Activated T-helper 2 cell treated with anti-CD3 and anti-CD28 coated beads, Interferon-gamma antibody, Interleukin-2, Interleukin-4, amounts not matched to agents 10 μg/mL and 5 μg/mL and 100 μg/mL, durations not matched to agents 14 hours and 24 hours and 36 hours (primary cell): ENCODE measurements around the gene PDZRN3. TPM values are rescaled to one million over a fixed set of nuclear protein-coding genes. Genes with fewer than 3 reads are reported as not detected.
"Not testable (repeated sequence)": the region's sequence is repeated elsewhere in the genome, so short reads cannot be mapped to it uniquely, and the experiment has no call there.

ENCODE experiments used
- DNase-seq: peaks from one replicate; pipeline ENCODE4 v3.0.0; 2021; ENCODE audit warnings: low spot score
- H3K27ac Mint-ChIP-seq: one replicate; pipeline ENCODE4 v1.8.0; 2021; ENCODE audit warnings: mixed read lengths
- H3K27me3 Mint-ChIP-seq: one replicate; pipeline ENCODE4 v1.8.0; 2021; ENCODE audit warnings: low read depth, mixed read lengths
- H3K36me3 Mint-ChIP-seq: one replicate; pipeline ENCODE4 v1.8.0; 2021; ENCODE audit warnings: low read depth, mixed read lengths
- H3K4me1 Mint-ChIP-seq: one replicate; pipeline ENCODE4 v1.8.0; 2021; ENCODE audit warnings: low read depth, mixed read lengths
- H3K4me3 Mint-ChIP-seq: one replicate; pipeline ENCODE4 v1.8.0; 2021; ENCODE audit warnings: low read depth, mild to moderate bottlenecking, moderate library complexity, mixed read lengths
- H3K9me3 Mint-ChIP-seq: one replicate; pipeline ENCODE4 v1.8.0; 2021; ENCODE audit warnings: mixed read lengths
- intact Hi-C: fragments of 100-400 bp; cut with micrococcal nuclease; formaldehyde crosslinking; loops from one replicate; pipeline ENCODE4 v1.15.1; 2023
- total RNA-seq: library from RNA; stranded (reverse); gene quantifications from 2 replicates; pipeline ENCODE4 v1.2.3, GENCODE V29; 2022

PDZRN3 gene
- total RNA-seq, 1 donor from 2014 or later, result not detected

GRCh38 chr3:73478858-73479257 is 145.9 kb downstream of the PDZRN3 start:
- Mint-ChIP-seq H3K36me3 (no peaks in the 10 kb centered on the region), H3K9me3 (peaks cover 4% of the 10 kb centered on the region), H3K27me3 (peaks cover 15% of the 10 kb centered on the region), H3K4me3 (no peak overlapping the region), H3K27ac (no peak overlapping the region), H3K4me1 (peaks cover 3% of the 10 kb centered on the region)
- no peak for DNase-seq
- intact Hi-C loops, result no loop called here

GRCh38 chr3:73475717-73476116 is 149.0 kb downstream of the PDZRN3 start:
- peaks cover 4% of the 10 kb centered on the region for H3K9me3 Mint-ChIP-seq
- intact Hi-C loops, result no loop called here
- H3K4me1 Mint-ChIP-seq, result peaks cover 3% of the 10 kb centered on the region
- H3K36me3 Mint-ChIP-seq, result no peaks in the 10 kb centered on the region
- no peak overlapping the region for H3K4me3 Mint-ChIP-seq
- no peak for DNase-seq
- H3K27ac Mint-ChIP-seq, result no peak overlapping the region
- peaks cover 21% of the 10 kb centered on the region for H3K27me3 Mint-ChIP-seq

GRCh38 chr3:73475175-73475574 is 149.6 kb downstream of the PDZRN3 start:
- Mint-ChIP-seq H3K27me3 (peaks cover 21% of the 10 kb centered on the region), H3K9me3 (peaks cover 4% of the 10 kb centered on the region), H3K27ac (no peak overlapping the region), H3K4me3 (no peak overlapping the region), H3K4me1 (peaks cover 3% of the 10 kb centered on the region), H3K36me3 (no peaks in the 10 kb centered on the region)
- intact Hi-C loops, result no loop called here
- DNase-seq, result no peak

- DNase-seq, result no peak
- Mint-ChIP-seq H3K4me3 (no peak overlapping the region), H3K9me3 (peaks cover 4% of the 10 kb centered on the region), H3K27me3 (peaks cover 21% of the 10 kb centered on the region), H3K27ac (no peak overlapping the region), H3K36me3 (no peaks in the 10 kb centered on the region), H3K4me1 (peaks cover 3% of the 10 kb centered on the region)
- intact Hi-C loops, result no loop called here
Measured at GRCh38 chr3:73474619-73475018, 150.1 kb downstream of the PDZRN3 start.

- peaks cover 4% of the 10 kb centered on the region for H3K9me3 Mint-ChIP-seq
- no peaks in the 10 kb centered on the region for H3K36me3 Mint-ChIP-seq
- no peak overlapping the region for H3K27ac Mint-ChIP-seq
- intact Hi-C loops, result no loop called here
- peaks cover 21% of the 10 kb centered on the region for H3K27me3 Mint-ChIP-seq
- H3K4me1 Mint-ChIP-seq, result peaks cover 3% of the 10 kb centered on the region
- no peak overlapping the region for H3K4me3 Mint-ChIP-seq
- no peak for DNase-seq
Measured at GRCh38 chr3:73473898-73474416, 150.8 kb downstream of the PDZRN3 start.

- Mint-ChIP-seq H3K27ac (no peak overlapping the region), H3K4me1 (peaks cover 3% of the 10 kb centered on the region), H3K4me3 (no peak overlapping the region), H3K36me3 (no peaks in the 10 kb centered on the region), H3K9me3 (peaks cover 4% of the 10 kb centered on the region), H3K27me3 (peaks cover 21% of the 10 kb centered on the region)
- intact Hi-C loops, result no loop called here
- DNase-seq, result no peak
Measured at GRCh38 chr3:73473181-73473897, 151.4 kb downstream of the PDZRN3 start.

GRCh38 chr3:73471986-73472787 is 152.6 kb downstream of the PDZRN3 start:
- H3K4me3 Mint-ChIP-seq, result no peak overlapping the region
- H3K4me1 Mint-ChIP-seq, result peaks cover 3% of the 10 kb centered on the region
- intact Hi-C loops, result no loop called here
- H3K9me3 Mint-ChIP-seq, result no peaks in the 10 kb centered on the region
- peaks cover 20% of the 10 kb centered on the region for H3K27me3 Mint-ChIP-seq
- H3K27ac Mint-ChIP-seq, result no peak overlapping the region
- no peak for DNase-seq
- no peaks in the 10 kb centered on the region for H3K36me3 Mint-ChIP-seq

- no peaks in the 10 kb centered on the region for H3K9me3 Mint-ChIP-seq
- H3K4me3 Mint-ChIP-seq, result no peak overlapping the region
- no peak overlapping the region for H3K27ac Mint-ChIP-seq
- peaks cover 3% of the 10 kb centered on the region for H3K4me1 Mint-ChIP-seq
- peaks cover 14% of the 10 kb centered on the region for H3K27me3 Mint-ChIP-seq
- no peaks in the 10 kb centered on the region for H3K36me3 Mint-ChIP-seq
- intact Hi-C loops, result no loop called here
- no peak for DNase-seq
Measured at GRCh38 chr3:73470860-73471259, 153.9 kb downstream of the PDZRN3 start.

- no peak for DNase-seq
- no peaks in the 10 kb centered on the region for H3K9me3 Mint-ChIP-seq
- no peaks in the 10 kb centered on the region for H3K4me1 Mint-ChIP-seq
- no peaks in the 10 kb centered on the region for H3K36me3 Mint-ChIP-seq
- no peak overlapping the region for H3K27ac Mint-ChIP-seq
- intact Hi-C loops, result no loop called here
- peaks cover 12% of the 10 kb centered on the region for H3K27me3 Mint-ChIP-seq
- H3K4me3 Mint-ChIP-seq, result no peak overlapping the region
Measured at GRCh38 chr3:73469331-73469730, 155.4 kb downstream of the PDZRN3 start.

- Mint-ChIP-seq H3K4me3 (no peak overlapping the region), H3K9me3 (no peaks in the 10 kb centered on the region), H3K27ac (no peak overlapping the region), H3K36me3 (no peaks in the 10 kb centered on the region), H3K4me1 (no peaks in the 10 kb centered on the region), H3K27me3 (peaks cover 8% of the 10 kb centered on the region)
- DNase-seq, result no peak
- intact Hi-C loops, result no loop called here
Measured at GRCh38 chr3:73467211-73467610, 157.5 kb downstream of the PDZRN3 start.

- no peak overlapping the region for H3K4me3 Mint-ChIP-seq
- no peaks in the 10 kb centered on the region for H3K9me3 Mint-ChIP-seq
- intact Hi-C loops, result no loop called here
- no peak for DNase-seq
- no peaks in the 10 kb centered on the region for H3K4me1 Mint-ChIP-seq
- peaks cover 4% of the 10 kb centered on the region for H3K27me3 Mint-ChIP-seq
- H3K36me3 Mint-ChIP-seq, result no peaks in the 10 kb centered on the region
- no peak overlapping the region for H3K27ac Mint-ChIP-seq
Measured at GRCh38 chr3:73465926-73466325, 158.8 kb downstream of the PDZRN3 start.

GRCh38 chr3:73464126-73464525 is 160.6 kb downstream of the PDZRN3 start:
- intact Hi-C loops, H3K27ac Mint-ChIP-seq, DNase-seq, H3K4me3 Mint-ChIP-seq, H3K36me3 Mint-ChIP-seq, H3K27me3 Mint-ChIP-seq, H3K9me3 Mint-ChIP-seq, H3K4me1 Mint-ChIP-seq: not testable (repeated sequence)

- Mint-ChIP-seq H3K9me3 (no peaks in the 10 kb centered on the region), H3K27ac (no peak overlapping the region), H3K4me1 (no peaks in the 10 kb centered on the region), H3K4me3 (no peak overlapping the region), H3K27me3 (peaks cover 3% of the 10 kb centered on the region), H3K36me3 (no peaks in the 10 kb centered on the region)
- intact Hi-C loops, result no loop called here
- DNase-seq, result no peak
Measured at GRCh38 chr3:73461547-73461946, 163.2 kb downstream of the PDZRN3 start.
